Osteoblast (primary cell): ENCODE data around the gene SELPLG. TPM values are rescaled to one million over a fixed set of nuclear protein-coding genes. Genes with fewer than 3 reads are reported as not detected.

Experiments used
- DNase-seq: peaks from one replicate; pipeline ENCODE4 v3.0.0; 2011; ENCODE audit warnings: low spot score, mixed read lengths; ENCODE audit not compliant: insufficient read length; ENCODE audit errors: missing footprints
- H2AFZ ChIP-seq: 2 replicates; pipeline ENCODE4 v1.6.0; 2011; ENCODE audit warnings: mild to moderate bottlenecking, low read length
- H3K27ac ChIP-seq: 2 replicates; pipeline ENCODE4 v1.5.1; 2011; ENCODE audit warnings: mild to moderate bottlenecking, low read depth, low read length, moderate library complexity
- H3K27me3 ChIP-seq: 2 replicates; pipeline ENCODE4 v1.6.0; 2012; ENCODE audit warnings: mild to moderate bottlenecking, control low read depth, inconsistent platforms, low read length, moderate library complexity; ENCODE audit not compliant: insufficient read depth
- H3K36me3 ChIP-seq: 2 replicates; pipeline ENCODE4 v1.5.1; 2011; ENCODE audit warnings: mild to moderate bottlenecking, low read length, control low read depth, moderate library complexity; ENCODE audit not compliant: insufficient read depth
- H3K4me1 ChIP-seq: 2 replicates; pipeline ENCODE4 v1.5.1; 2011; ENCODE audit warnings: mild to moderate bottlenecking, low read length, control low read depth, moderate library complexity; ENCODE audit not compliant: insufficient read depth
- H3K4me2 ChIP-seq: 2 replicates; pipeline ENCODE4 v1.6.0; 2011; ENCODE audit warnings: mild to moderate bottlenecking, low read length; ENCODE audit not compliant: insufficient read depth
- H3K4me3 ChIP-seq: fragments of 200-600 bp; sonication (generic); 3 replicates; pipeline ENCODE4 v1.5.1; 2012; ENCODE audit warnings: mild to moderate bottlenecking, low read length, inconsistent platforms; ENCODE audit not compliant: insufficient read depth
- H3K79me2 ChIP-seq: 2 replicates; pipeline ENCODE4 v1.6.0; 2012; ENCODE audit warnings: mild to moderate bottlenecking, low read length, control low read depth, inconsistent platforms; ENCODE audit not compliant: insufficient read depth
- H3K9me3 ChIP-seq: 2 replicates; pipeline ENCODE4 v1.5.1; 2011; ENCODE audit warnings: low read depth, low read length, control low read depth
- H4K20me1 ChIP-seq: 2 replicates; pipeline ENCODE4 v1.6.0; 2012; ENCODE audit warnings: mild to moderate bottlenecking, low read length, control low read depth; ENCODE audit not compliant: insufficient read depth
- CTCF ChIP-seq: IDR thresholded peaks from 2 replicates; pipeline ENCODE4 v1.5.1; 2011; ENCODE audit warnings: mild to moderate bottlenecking, low read depth, low read length, moderate library complexity; ENCODE audit errors: extremely low read depth
- total RNA-seq: library from RNA; depleted of rRNA; stranded (reverse); fragments of >200 nt; gene quantifications from 2 replicates; pipeline ENCODE4 v1.2.3, GENCODE V29; 2012

SELPLG gene
- total RNA-seq, 1 donor, result 1.1 TPM

- DNase-seq, result peak; percentile 79
- Histone ChIP-seq H3K27ac (no peak overlapping the region), H4K20me1 (no peaks in the 10 kb centered on the region), H3K9me3 (no peaks in the 10 kb centered on the region), H3K79me2 (no peaks in the 10 kb centered on the region), H3K4me1 (no peaks in the 10 kb centered on the region), H3K4me2 (no peak overlapping the region), H2AFZ (no peak overlapping the region), H3K36me3 (no peaks in the 10 kb centered on the region), H3K4me3 (no peak overlapping the region), H3K27me3 (no peaks in the 10 kb centered on the region)
- no peak for TF ChIP-seq CTCF
Observed at GRCh38 chr12:108587826-108588225, 45.9 kb downstream of the SELPLG start.

GRCh38 chr12:108586306-108586705, 47.4 kb downstream of the SELPLG start:
- Histone ChIP-seq H2AFZ (no peak overlapping the region), H3K4me2 (no peak overlapping the region), H3K27me3 (no peaks in the 10 kb centered on the region), H3K27ac (no peak overlapping the region), H3K36me3 (no peaks in the 10 kb centered on the region), H3K4me3 (no peak overlapping the region), H3K79me2 (no peaks in the 10 kb centered on the region), H3K4me1 (no peaks in the 10 kb centered on the region), H4K20me1 (no peaks in the 10 kb centered on the region), H3K9me3 (no peaks in the 10 kb centered on the region)
- peak; percentile 50 for DNase-seq
- TF ChIP-seq CTCF, result no peak

GRCh38 chr12:108585864-108586263, 47.8 kb downstream of the SELPLG start:
- Histone ChIP-seq H3K79me2 (no peaks in the 10 kb centered on the region), H3K9me3 (no peaks in the 10 kb centered on the region), H3K36me3 (no peaks in the 10 kb centered on the region), H3K4me3 (no peak overlapping the region), H2AFZ (no peak overlapping the region), H3K4me2 (no peak overlapping the region), H3K27ac (no peak overlapping the region), H3K27me3 (no peaks in the 10 kb centered on the region), H4K20me1 (no peaks in the 10 kb centered on the region), H3K4me1 (no peaks in the 10 kb centered on the region)
- TF ChIP-seq CTCF, result no peak
- no peak for DNase-seq

- H3K27me3 ChIP-seq, result no peaks in the 10 kb centered on the region
- H3K4me1 ChIP-seq, result no peaks in the 10 kb centered on the region
- no peak overlapping the region for H2AFZ ChIP-seq
- no peak for TF ChIP-seq CTCF
- no peaks in the 10 kb centered on the region for H3K79me2 ChIP-seq
- H3K36me3 ChIP-seq, result no peaks in the 10 kb centered on the region
- no peak overlapping the region for H3K4me2 ChIP-seq
- H4K20me1 ChIP-seq, result no peaks in the 10 kb centered on the region
- no peaks in the 10 kb centered on the region for H3K9me3 ChIP-seq
- DNase-seq, result peak; percentile 65
- H3K4me3 ChIP-seq, result no peak overlapping the region
- no peak overlapping the region for H3K27ac ChIP-seq
Observed at GRCh38 chr12:108584456-108585065, 49.1 kb downstream of the SELPLG start.
